Mesothelial cell of epicardium (in vitro differentiated cells): ENCODE results near the gene LRRC15. TPM values are rescaled to one million over a fixed set of nuclear protein-coding genes. Genes with fewer than 3 reads are reported as not detected.

Experiments
- DNase-seq, 2 experiments: peaks; one replicate each; pipeline ENCODE4 v3.0.0; 2021; ENCODE audit warnings: low spot score in 2 of 2; ENCODE audit not compliant: unreplicated experiment in 2 of 2
- H3K27ac Mint-ChIP-seq: 2 replicates; pipeline ENCODE4 v1.8.0; 2021; ENCODE audit warnings: mixed read lengths
- H3K27me3 Mint-ChIP-seq: 2 replicates; pipeline ENCODE4 v1.8.0; 2021; ENCODE audit warnings: low read depth, mixed read lengths
- H3K36me3 Mint-ChIP-seq: 2 replicates; pipeline ENCODE4 v1.8.0; 2021; ENCODE audit warnings: mixed read lengths
- H3K4me1 Mint-ChIP-seq: 2 replicates; pipeline ENCODE4 v1.8.0; 2021; ENCODE audit warnings: mixed read lengths
- H3K4me3 Mint-ChIP-seq: 2 replicates; pipeline ENCODE4 v1.8.0; 2021; ENCODE audit warnings: mild to moderate bottlenecking, moderate library complexity, mixed read lengths
- H3K9me3 Mint-ChIP-seq: 2 replicates; pipeline ENCODE4 v1.8.0; 2021; ENCODE audit warnings: mixed read lengths
- CTCF ChIP-seq: fragments of 200-600 bp; sonication (generic); IDR thresholded peaks from one replicate; pipeline ENCODE4 v1.5.0; 2021; ENCODE audit warnings: antibody characterized with exemption; ENCODE audit not compliant: unreplicated experiment
- total RNA-seq: library from RNA; stranded (reverse); gene quantifications from 3 replicates; pipeline ENCODE4 v1.2.1, GENCODE V29; 2021

LRRC15 gene
- total RNA-seq: 0.05 TPM in 1 of 3 replicates, not detected in the others

- Mint-ChIP-seq H3K4me3 (no peak within 1 kb of the TSS), H3K27me3 (peaks cover 55% of the 10 kb centered on the region)
- DNase-seq: no peak
Measured at GRCh38 chr3:194369522-194370279, at the start of gene LRRC15. LRRC15 (minus strand) TSS chr3:194369743; CDS start chr3:194361043, 8,700 bp downstream.

GRCh38 chr3:194418671-194419070 lies 49.1 kb upstream of the LRRC15 start:
- no peak overlapping the region for H3K4me3 Mint-ChIP-seq
- no peak for DNase-seq
- no peaks in the 10 kb centered on the region for H3K27me3 Mint-ChIP-seq

More at GRCh38 chr3:194369522-194370279, at the start of gene LRRC15:
- H3K27ac Mint-ChIP-seq: no peak within 1 kb of the TSS
- H3K36me3 Mint-ChIP-seq: no peaks in the 10 kb centered on the region
- peaks cover 16% of the 10 kb centered on the region for H3K4me1 Mint-ChIP-seq
- H3K9me3 Mint-ChIP-seq: no peaks in the 10 kb centered on the region
- TF ChIP-seq CTCF: no peak

GRCh38 chr3:194407423-194407822 lies 37.9 kb upstream of the LRRC15 start:
- Mint-ChIP-seq H3K27me3 (no peaks in the 10 kb centered on the region), H3K36me3 (peaks cover 17% of the 10 kb centered on the region), H3K27ac (peak overlapping the region; percentile 25), H3K4me1 (no peaks in the 10 kb centered on the region), H3K4me3 (no peak overlapping the region), H3K9me3 (no peaks in the 10 kb centered on the region)
- no peak for TF ChIP-seq CTCF
- no peak for DNase-seq

More at GRCh38 chr3:194418671-194419070, 49.1 kb upstream of the LRRC15 start:
- no peaks in the 10 kb centered on the region for H3K9me3 Mint-ChIP-seq
- no peaks in the 10 kb centered on the region for H3K4me1 Mint-ChIP-seq
- no peak overlapping the region for H3K27ac Mint-ChIP-seq
- no peak for TF ChIP-seq CTCF
- peaks cover 25% of the 10 kb centered on the region for H3K36me3 Mint-ChIP-seq

GRCh38 chr3:194405766-194406165 lies 36.2 kb upstream of the LRRC15 start:
- H3K27ac Mint-ChIP-seq: no peak overlapping the region
- no peak for DNase-seq
- H3K9me3 Mint-ChIP-seq: no peaks in the 10 kb centered on the region
- H3K4me3 Mint-ChIP-seq: no peak overlapping the region
- peaks cover 12% of the 10 kb centered on the region for H3K36me3 Mint-ChIP-seq
- H3K4me1 Mint-ChIP-seq: no peaks in the 10 kb centered on the region
- H3K27me3 Mint-ChIP-seq: no peaks in the 10 kb centered on the region
- TF ChIP-seq CTCF: no peak

- TF ChIP-seq CTCF: peak; percentile 81
- Mint-ChIP-seq H3K9me3 (no peaks in the 10 kb centered on the region), H3K4me1 (no peaks in the 10 kb centered on the region), H3K36me3 (peaks cover 10% of the 10 kb centered on the region), H3K4me3 (no peak overlapping the region), H3K27ac (no peak overlapping the region), H3K27me3 (no peaks in the 10 kb centered on the region)
- no peak for DNase-seq
Measured at GRCh38 chr3:194404365-194405140, 35.0 kb upstream of the LRRC15 start.
